ENCODE measurements around the gene SARS2. TPM values are rescaled to one million over a fixed set of nuclear protein-coding genes. Genes with fewer than 3 reads are reported as not detected.

The SARS2 gene
- total RNA-seq, 4 donors from 2014 or later, result 9.9 to 13.7 (median 11.9) TPM

- no peak overlapping the region for H3K27ac ChIP-seq
- peaks cover 0 to 16% (median 3%) of the 10 kb centered on the region in 3 donors for H3K4me1 ChIP-seq
- no peak for TF ChIP-seq EP300 (IDR thresholded peaks at IDR 0.05)
- TF ChIP-seq POLR2A (IDR thresholded peaks at IDR 0.05), result no peak
- TF ChIP-seq POLR2AphosphoS5 (IDR thresholded peaks at IDR 0.05), result no peak
- TF ChIP-seq CTCF (IDR thresholded peaks at IDR 0.05), result no peak
- WGBS, 2 donors (ENCODE audit: low coverage in 1 of 2), result 83 to 90% methylated on average over 2 to 5 of the region's 19 CpGs
- H3K4me3 ChIP-seq, result no peak overlapping the region
- no peak for ATAC-seq
- no peaks in the 10 kb centered on the region for H3K27me3 ChIP-seq
- peaks cover 0 to 60% of the 10 kb centered on the region in 2 donors for H3K36me3 ChIP-seq
- H3K9me3 ChIP-seq, result no peaks in the 10 kb centered on the region
Observed at GRCh38 chr19:38880076-38880881, 50.3 kb downstream of the SARS2 start.

DNA sequence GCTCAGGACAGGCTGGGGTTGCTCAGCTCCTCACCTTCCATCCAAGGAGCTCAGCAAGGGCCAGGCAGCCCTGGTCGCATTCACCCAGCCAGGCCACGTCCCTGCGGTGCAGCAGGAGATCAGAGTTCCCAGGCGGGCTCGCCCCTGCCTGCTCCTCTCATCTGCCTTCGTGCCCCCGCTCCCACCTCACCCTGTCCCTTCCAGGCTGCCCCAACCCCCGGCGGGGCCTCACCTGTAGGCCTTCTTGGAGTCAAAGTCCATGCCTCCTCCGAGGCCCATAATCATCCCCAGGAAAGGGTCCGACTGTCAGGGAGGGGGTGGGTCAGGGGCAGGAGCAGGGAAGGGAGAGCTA, 51.2 kb downstream of the SARS2 start:
- TF ChIP-seq EP300 (IDR thresholded peaks at IDR 0.05), result no peak
- TF ChIP-seq POLR2A (IDR thresholded peaks at IDR 0.05), result no peak
- TF ChIP-seq POLR2AphosphoS5 (IDR thresholded peaks at IDR 0.05), result no peak
- TF ChIP-seq CTCF (IDR thresholded peaks at IDR 0.05), result no peak
- no peak overlapping the region for H3K4me3 ChIP-seq
- H3K27me3 ChIP-seq, result no peaks in the 10 kb centered on the region
- 83% methylated on average over 2 of the region's 11 CpGs; no CpG with 5 or more reads in 1 of the 2 donors for WGBS, 2 donors (ENCODE audit: low coverage in 1 of 2)
- H3K27ac ChIP-seq, result no peak overlapping the region
- H3K36me3 ChIP-seq, result peaks cover 0 to 54% of the 10 kb centered on the region in 2 donors
- ATAC-seq, result no peak
- peaks cover 0 to 14% (median 3%) of the 10 kb centered on the region in 3 donors for H3K4me1 ChIP-seq
- no peaks in the 10 kb centered on the region for H3K9me3 ChIP-seq

DNA sequence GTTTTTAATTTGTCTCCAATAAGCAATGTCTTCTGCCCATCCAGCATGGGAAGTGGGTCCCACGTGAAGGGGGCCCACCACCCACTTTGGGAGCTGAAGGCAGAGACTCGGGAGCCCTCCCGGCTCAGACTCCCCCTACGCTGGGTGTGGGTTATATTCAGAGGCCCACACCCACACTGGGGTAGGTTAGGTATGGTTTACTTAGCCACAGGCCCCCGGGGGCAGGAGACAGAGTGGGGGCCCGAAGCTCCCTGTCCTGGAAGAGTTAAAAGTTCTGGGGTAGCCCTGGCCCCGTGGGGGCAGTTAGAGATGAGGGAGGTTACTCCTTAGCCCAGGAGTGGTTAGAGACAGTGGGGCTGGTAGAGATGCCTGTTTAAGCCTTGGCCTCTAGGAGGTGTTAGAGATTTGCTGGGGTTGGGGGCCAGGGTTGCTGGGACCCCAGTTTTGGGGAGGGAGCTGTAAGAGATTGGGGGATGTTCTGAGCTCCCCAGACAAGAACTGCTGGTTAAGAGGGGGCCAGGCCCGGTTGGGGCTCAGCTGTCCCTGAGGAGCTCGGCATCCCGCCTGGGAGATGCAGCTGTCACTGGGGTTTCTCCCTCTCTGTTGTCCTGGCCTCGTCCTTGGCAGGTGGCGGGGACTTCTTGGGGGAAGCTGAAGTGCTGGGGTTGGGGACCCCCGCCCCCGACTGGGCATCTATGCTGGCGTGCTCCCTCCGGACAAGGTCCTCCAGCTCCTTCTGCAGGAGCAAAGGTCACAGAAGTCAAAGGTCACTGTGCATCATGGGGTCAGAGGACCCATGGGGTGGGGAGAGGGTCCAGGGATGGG, 51.8 kb downstream of the SARS2 start:
- Histone ChIP-seq H3K9me3 (no peaks in the 10 kb centered on the region), H3K36me3 (peaks cover 0 to 54% of the 10 kb centered on the region in 2 donors), H3K4me3 (no peak overlapping the region), H3K27ac (peak overlapping the region in 3 of 4 donors; percentile 3 to 43 (median 41)), H3K4me1 (peaks cover 0 to 14% (median 3%) of the 10 kb centered on the region in 3 donors), H3K27me3 (no peaks in the 10 kb centered on the region)
- ATAC-seq, result no peak
- TF ChIP-seq POLR2AphosphoS5 (IDR thresholded peaks at IDR 0.05), result no peak
- TF ChIP-seq EP300 (IDR thresholded peaks at IDR 0.05), result no peak
- no peak for TF ChIP-seq CTCF (IDR thresholded peaks at IDR 0.05)
- no peak for TF ChIP-seq POLR2A (IDR thresholded peaks at IDR 0.05)
- 20% methylated on average over 1 of the region's 16 CpGs; no CpG with 5 or more reads in 1 of the 2 donors for WGBS, 2 donors (ENCODE audit: low coverage in 1 of 2)

GRCh38 chr19:38877781-38878574, 52.6 kb downstream of the SARS2 start, which contains the start of gene RINL:
Gene RINL (minus strand): TSS chr19:38878275. CDS start chr19:38876742, 1,533 bp downstream.
- peaks cover 0 to 14% (median 3%) of the 10 kb centered on the region in 3 donors for H3K4me1 ChIP-seq
- peak within 1 kb of the TSS in 3 of 4 donors; percentile 3 to 43 (median 41) for H3K27ac ChIP-seq
- WGBS, 2 donors (ENCODE audit: low coverage in 1 of 2), result 39 to 40% methylated on average over 1 to 10 of the region's 11 CpGs
- peak within 1 kb of the TSS in 1 of 2 donors; percentile 3 for H3K4me3 ChIP-seq
- H3K27me3 ChIP-seq, result no peaks in the 10 kb centered on the region
- no peak for TF ChIP-seq POLR2A (IDR thresholded peaks at IDR 0.05)
- no peak for TF ChIP-seq CTCF (IDR thresholded peaks at IDR 0.05)
- TF ChIP-seq EP300 (IDR thresholded peaks at IDR 0.05), result no peak
- TF ChIP-seq POLR2AphosphoS5 (IDR thresholded peaks at IDR 0.05), result no peak
- H3K36me3 ChIP-seq, result peaks cover 0 to 46% of the 10 kb centered on the region in 2 donors
- H3K9me3 ChIP-seq, result no peaks in the 10 kb centered on the region
- peak; percentile 11 for ATAC-seq

All from gastroesophageal sphincter (tissue), 4 donors.